Panc1 (cell line): ENCODE data around the gene B3GLCT. TPM values are rescaled to one million over a fixed set of nuclear protein-coding genes. Genes with fewer than 3 reads are reported as not detected.

ENCODE experiments used
- ATAC-seq: fragments of 200-7000 bp; cut with Tn5 transposase; 2 replicates; pipeline ENCODE4 v1.9.1; 2020; ENCODE audit warnings: mild to moderate bottlenecking, moderate library complexity
- BruUV-seq: library from RNA; stranded (reverse); fragments of 400-500 nt; replicated peaks from 2 replicates; lab custom pipeline; 2021; lab: Mats Ljungman, UMichigan
- CTCF ChIA-PET: fragments of 300-600 bp; sonication (Branson Sonifier 250); formaldehyde crosslinking; loops from one replicate; lab custom pipeline; 2022; ENCODE audit warnings: antibody characterized with exemption; lab: Charles Lee
- POLR2A ChIA-PET: fragments of 300-600 bp; sonication (Branson Sonifier 250); formaldehyde crosslinking; loops from one replicate; lab custom pipeline; 2022; ENCODE audit warnings: antibody characterized with exemption; lab: Charles Lee
- DNase-seq: peaks from one replicate; pipeline ENCODE4 v3.0.0-alpha.2; 2010; ENCODE audit warnings: low read depth, low spot score
- H3K27ac ChIP-seq: 2 replicates; pipeline ENCODE4 v1.5.1; 2011; ENCODE audit warnings: mild to moderate bottlenecking, low read length, inconsistent platforms
- H3K27me3 ChIP-seq: fragments of 200-500 bp; sonication (Bioruptor generic); 2 replicates; pipeline ENCODE4 v1.6.0; 2014; ENCODE audit warnings: low read length, inconsistent platforms; ENCODE audit not compliant: control insufficient read depth, insufficient read depth
- H3K36me3 ChIP-seq: fragments of 200-500 bp; sonication (Bioruptor generic); 2 replicates; pipeline ENCODE4 v1.5.1; 2014; ENCODE audit warnings: inconsistent platforms, mild to moderate bottlenecking, low read length, moderate library complexity; ENCODE audit not compliant: control insufficient read depth, insufficient read depth
- H3K4me1 ChIP-seq: 2 replicates; pipeline ENCODE4 v1.5.1; 2011; ENCODE audit warnings: inconsistent platforms, mild to moderate bottlenecking, low read length, moderate library complexity; ENCODE audit not compliant: control insufficient read depth, insufficient read depth
- H3K4me3 ChIP-seq, 2 experiments: 2 replicates each; pipeline ENCODE4 v1.5.1; 2011 to 2012; ENCODE audit warnings: low read depth in 2 of 2, low read length in 2 of 2, mild to moderate bottlenecking in 2 of 2, inconsistent platforms in 1 of 2, moderate library complexity in 1 of 2
- H3K9me3 ChIP-seq: fragments of 200-500 bp; sonication (Bioruptor generic); 2 replicates; pipeline ENCODE4 v1.5.1; 2014; ENCODE audit warnings: low read depth, mild to moderate bottlenecking, inconsistent platforms, low read length, moderate library complexity; ENCODE audit not compliant: control insufficient read depth, insufficient read depth
- CTCF ChIP-seq: fragments of 450-650 bp; IDR thresholded peaks from 2 replicates; pipeline ENCODE4 v1.5.1; 2017; ENCODE audit warnings: mild to moderate bottlenecking
- POLR2AphosphoS5 ChIP-seq: IDR thresholded peaks from 2 replicates; pipeline ENCODE4 v1.6.1; 2012; ENCODE audit warnings: mild to moderate bottlenecking, low read depth, low read length, moderate library complexity
- REST ChIP-seq, 2 experiments: IDR thresholded peaks; 2 replicates each; pipeline ENCODE4 v1.6.1; 2011 to 2012; ENCODE audit warnings: low read depth in 2 of 2, control low read depth in 1 of 2, low read length in 1 of 2, mild to moderate bottlenecking in 1 of 2, moderate library complexity in 1 of 2; ENCODE audit not compliant: insufficient read depth in 1 of 2
- in situ Hi-C: cut with HindIII; loops from 2 replicates; pipeline ENCODE4 v1.10.0; 2016; ENCODE audit warnings: low sequenced_read_pairs, low pct_unique_long_range_greater_than_20kb
- intact Hi-C: fragments of 100-400 bp; cut with micrococcal nuclease; formaldehyde crosslinking; loops from one replicate; pipeline ENCODE4 v1.10.0; 2022; ENCODE audit not compliant: unreplicated experiment
- total RNA-seq: library from RNA; stranded (reverse); gene quantifications from one replicate; pipeline ENCODE4 v1.2.1, GENCODE V29; 2021; ENCODE audit not compliant: unreplicated experiment

The B3GLCT gene
- total RNA-seq, 1 experiment from 2014 or later, result 16.5 TPM

DNA sequence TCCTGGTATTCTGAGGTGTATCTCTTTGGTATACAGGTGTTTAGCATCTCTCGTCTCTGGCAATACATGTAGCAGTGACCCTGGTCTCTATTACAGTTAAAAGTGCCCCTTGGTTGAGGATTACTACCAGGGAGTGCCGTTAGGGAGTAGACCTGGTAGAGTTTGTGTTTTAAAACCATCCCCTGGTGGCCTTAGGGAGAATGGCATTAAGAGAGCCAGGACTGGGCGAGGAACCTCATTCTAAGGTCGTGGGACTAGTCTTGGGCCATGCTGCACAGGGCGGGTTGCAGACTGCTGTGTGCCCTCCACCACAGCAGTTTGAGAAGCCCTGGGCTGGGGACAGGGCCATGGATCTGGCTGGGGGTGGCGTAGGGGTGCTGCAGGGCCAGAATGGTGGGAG lies 35.0 kb downstream of the B3GLCT start:
- BruUV-seq, result no TSS peak
- TF ChIP-seq POLR2AphosphoS5 (no peak), CTCF (peak; percentile 33)
- intact Hi-C loops, result loop anchor here (10.0 kb wide), 1 partner anchor 500 kb away; the partner anchor contains the start of gene RXFP2

GRCh38 chr13:31236211-31236786 lies 36.5 kb downstream of the B3GLCT start:
- POLR2A ChIA-PET, result interaction anchor here (0.5 kb wide), 1 partner anchor 920 kb away, joined by 11 read pairs; no protein-coding TSS in a partner anchor

More for the DNA sequence above, 35.0 kb downstream of the B3GLCT start:
- H3K36me3 ChIP-seq, result no peaks in the 10 kb centered on the region
- no peaks in the 10 kb centered on the region for H3K27me3 ChIP-seq
- H3K4me3 ChIP-seq, result no peak overlapping the region
- H3K9me3 ChIP-seq, result no peaks in the 10 kb centered on the region
- in situ Hi-C loops, result no loop called here
- no peaks in the 10 kb centered on the region for H3K4me1 ChIP-seq
- POLR2A ChIA-PET, result no interaction called here
- CTCF ChIA-PET, result no interaction called here
- no peak for DNase-seq
- no peak overlapping the region for H3K27ac ChIP-seq
- ATAC-seq, result peak; percentile 85

More at GRCh38 chr13:31236211-31236786, 36.5 kb downstream of the B3GLCT start:
- no peaks in the 10 kb centered on the region for H3K27me3 ChIP-seq
- no TSS peak for BruUV-seq
- intact Hi-C loops, result loop anchor here (1.0 to 10.0 kb wide), 2 partner anchors 188 to 499 kb away; partner anchors contain the start of gene RXFP2
- H3K9me3 ChIP-seq, result no peaks in the 10 kb centered on the region
- H3K27ac ChIP-seq, result no peak overlapping the region
- H3K4me1 ChIP-seq, result no peaks in the 10 kb centered on the region
- in situ Hi-C loops, result no loop called here
- CTCF ChIA-PET, result interaction anchor here (0.5 kb wide), 1 partner anchor 15 kb away, joined by 3 read pairs; no protein-coding TSS in a partner anchor
- no peaks in the 10 kb centered on the region for H3K36me3 ChIP-seq
- DNase-seq, result no peak
- ATAC-seq, result no peak
- TF ChIP-seq REST (IDR thresholded peaks at IDR 0.05; ENCODE audit: insufficient read depth in 1 of 2, low read depth in 2 of 2, low read length in 1 of 2) (no peak), CTCF (peak; percentile 66; the same call in 1 of the 2 replicates)
- no peak overlapping the region for H3K4me3 ChIP-seq
